ENCODE data around the gene ITGA4. TPM values are rescaled to one million over a fixed set of nuclear protein-coding genes. Genes with fewer than 3 reads are reported as not detected.

ITGA4 gene
- total RNA-seq (10 to 100 TPM; 12.5 to 23.0 TPM), polyA plus RNA-seq (ENCODE audit: insufficient read length in 2 of 2) (1 to 10 TPM; 6.9 to 7.2 TPM)
- long read RNA-seq, donor 1, full-length matches to known transcripts, result 1 of 1 reads
- long read RNA-seq, donor 1, partial matches to known transcripts, result 0 of 1 reads
- long read RNA-seq, donor 1, other reads (novel, unspliced or antisense), result 0 of 1 reads
- long read RNA-seq, donor 2, result 0 reads
- long read RNA-seq, donor 3, result 0 reads
- long read RNA-seq, donor 4, result 0 reads

DNA sequence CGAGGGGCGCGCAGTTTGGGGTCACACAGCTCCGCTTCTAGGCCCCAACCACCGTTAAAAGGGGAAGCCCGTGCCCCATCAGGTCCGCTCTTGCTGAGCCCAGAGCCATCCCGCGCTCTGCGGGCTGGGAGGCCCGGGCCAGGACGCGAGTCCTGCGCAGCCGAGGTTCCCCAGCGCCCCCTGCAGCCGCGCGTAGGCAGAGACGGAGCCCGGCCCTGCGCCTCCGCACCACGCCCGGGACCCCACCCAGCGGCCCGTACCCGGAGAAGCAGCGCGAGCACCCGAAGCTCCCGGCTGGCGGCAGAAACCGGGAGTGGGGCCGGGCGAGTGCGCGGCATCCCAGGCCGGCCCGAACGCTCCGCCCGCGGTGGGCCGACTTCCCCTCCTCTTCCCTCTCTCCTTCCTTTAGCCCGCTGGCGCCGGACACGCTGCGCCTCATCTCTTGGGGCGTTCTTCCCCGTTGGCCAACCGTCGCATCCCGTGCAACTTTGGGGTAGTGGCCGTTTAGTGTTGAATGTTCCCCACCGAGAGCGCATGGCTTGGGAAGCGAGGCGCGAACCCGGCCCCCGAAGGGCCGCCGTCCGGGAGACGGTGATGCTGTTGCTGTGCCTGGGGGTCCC is at the start of gene ITGA4:
Gene ITGA4 (plus strand): TSS at position 266 of the 620 bp plus-strand sequence. CDS start 269 bp downstream, at position 535.
- Histone ChIP-seq H3K9me3 (ENCODE audit: control insufficient read depth, insufficient read depth, low read length) (no peaks in the 10 kb centered on the region), H3K27ac (ENCODE audit: low read depth, low read length) (peak within 1 kb of the TSS; percentile 78), H3K4me3 (ENCODE audit: low read depth, low read length) (peak within 1 kb of the TSS; percentile 64), H3K4me1 (ENCODE audit: control insufficient read depth, insufficient read depth, low read length) (peaks cover 18% of the 10 kb centered on the region), H3K27me3 (ENCODE audit: control insufficient read depth, insufficient read depth, low read length) (peaks cover 19% of the 10 kb centered on the region), H3K36me3 (ENCODE audit: control insufficient read depth, insufficient read depth, low read length) (no peaks in the 10 kb centered on the region)
- DNase-seq (ENCODE audit: low read depth in 4 of 6, low spot score in 6 of 6), result peak in 3 of 6 donors; percentile 22 to 82 (median 81)
- WGBS (ENCODE audit: insufficient coverage), result under 1% methylated on average over 67 of the region's 67 CpGs

- peak in 1 of 6 donors; percentile 47 for DNase-seq (ENCODE audit: low read depth in 4 of 6, low spot score in 6 of 6)
- WGBS (ENCODE audit: insufficient coverage), result no CpG with 5 or more reads among the region's 2 CpGs
- Histone ChIP-seq H3K36me3 (ENCODE audit: control insufficient read depth, insufficient read depth, low read length) (no peaks in the 10 kb centered on the region), H3K4me3 (ENCODE audit: low read depth, low read length) (no peak overlapping the region), H3K4me1 (ENCODE audit: control insufficient read depth, insufficient read depth, low read length) (peaks cover 8% of the 10 kb centered on the region), H3K27ac (ENCODE audit: low read depth, low read length) (no peak overlapping the region), H3K27me3 (ENCODE audit: control insufficient read depth, insufficient read depth, low read length) (no peaks in the 10 kb centered on the region), H3K9me3 (ENCODE audit: control insufficient read depth, insufficient read depth, low read length) (no peaks in the 10 kb centered on the region)
Measured at GRCh38 chr2:181408861-181409260, 48.3 kb upstream of the ITGA4 start.

DNA sequence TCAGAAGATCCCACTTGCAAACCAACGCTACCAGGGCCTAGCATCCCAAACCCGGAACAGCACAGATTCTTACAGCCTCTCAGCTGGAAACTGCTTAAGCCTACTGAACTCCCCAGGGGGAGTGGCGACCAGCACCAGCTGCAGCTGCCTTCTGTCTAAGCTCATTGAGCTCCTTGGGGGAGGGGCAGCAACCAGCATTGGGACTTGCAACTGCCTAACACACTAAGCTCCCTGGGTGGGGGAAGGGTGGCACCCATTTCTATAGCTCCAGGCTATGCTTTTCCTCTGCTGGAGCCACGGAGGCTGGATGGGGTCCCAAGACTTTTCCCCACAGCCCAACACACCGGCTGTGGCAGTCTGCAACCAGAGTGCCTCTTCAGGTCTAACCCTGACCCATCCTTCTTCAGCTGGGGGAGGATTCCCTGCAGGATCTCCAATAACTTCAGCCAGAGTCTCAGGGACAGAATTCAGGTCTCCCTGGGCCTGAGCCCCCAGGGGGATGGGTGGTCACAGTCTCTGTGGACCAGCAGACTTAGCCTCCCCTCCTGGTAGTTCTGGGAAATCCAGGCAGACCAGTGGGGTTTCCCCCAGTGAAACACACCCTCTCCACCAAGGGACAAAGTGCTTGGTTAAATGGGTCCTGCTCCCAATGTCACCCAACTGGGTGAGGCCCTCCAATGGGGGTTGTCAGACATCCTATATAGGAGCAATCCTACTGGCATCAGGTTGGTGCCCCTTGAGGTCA is 45.9 kb upstream of the ITGA4 start:
- H3K4me1 ChIP-seq (ENCODE audit: control insufficient read depth, insufficient read depth, low read length), result peaks cover 8% of the 10 kb centered on the region
- no peaks in the 10 kb centered on the region for H3K36me3 ChIP-seq (ENCODE audit: control insufficient read depth, insufficient read depth, low read length)
- peaks cover 2% of the 10 kb centered on the region for H3K9me3 ChIP-seq (ENCODE audit: control insufficient read depth, insufficient read depth, low read length)
- peak in 2 of 6 donors; percentile 50 to 56 for DNase-seq (ENCODE audit: low read depth in 4 of 6, low spot score in 6 of 6)
- no peak overlapping the region for H3K4me3 ChIP-seq (ENCODE audit: low read depth, low read length)
- WGBS (ENCODE audit: insufficient coverage), result 47% methylated on average over 5 of the region's 5 CpGs
- no peaks in the 10 kb centered on the region for H3K27me3 ChIP-seq (ENCODE audit: control insufficient read depth, insufficient read depth, low read length)
- H3K27ac ChIP-seq (ENCODE audit: low read depth, low read length), result no peak overlapping the region

DNA sequence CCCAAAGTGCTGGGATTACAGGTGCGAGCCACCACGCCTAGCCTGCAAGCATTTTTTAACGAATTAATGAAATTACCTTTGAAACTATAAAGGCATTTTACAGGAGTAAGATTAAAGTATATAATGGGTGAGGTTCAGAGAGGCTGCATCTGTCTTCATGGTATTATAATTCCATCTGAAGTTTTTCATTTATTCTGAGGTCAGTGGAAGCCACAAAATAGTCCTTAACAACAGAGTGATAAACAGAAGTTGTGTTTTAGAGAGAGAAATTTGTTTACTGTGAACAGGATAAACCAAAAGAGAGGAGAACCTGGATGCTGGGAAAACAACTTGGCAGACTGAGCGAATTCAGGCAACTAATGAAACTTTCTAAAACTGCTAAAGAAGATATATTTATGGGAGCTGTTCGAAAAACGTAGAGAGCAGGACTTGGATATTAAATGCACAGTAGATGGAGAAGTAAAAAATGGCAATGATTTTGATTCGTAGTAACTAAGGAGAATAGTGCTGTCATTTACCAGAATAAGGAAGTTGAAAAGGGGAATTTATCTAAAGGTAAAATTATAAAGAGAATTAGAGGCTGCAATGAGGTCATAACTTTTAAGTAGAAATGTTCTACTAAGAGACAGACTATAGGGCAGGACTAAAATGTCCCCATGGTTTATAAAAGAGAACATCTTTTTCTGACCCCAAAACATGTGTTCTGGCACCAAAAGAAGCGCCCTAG is 37.9 kb upstream of the ITGA4 start:
- no peak for DNase-seq (ENCODE audit: low read depth in 4 of 6, low spot score in 6 of 6)
- Histone ChIP-seq H3K36me3 (ENCODE audit: control insufficient read depth, insufficient read depth, low read length) (no peaks in the 10 kb centered on the region), H3K4me3 (ENCODE audit: low read depth, low read length) (no peak overlapping the region), H3K9me3 (ENCODE audit: control insufficient read depth, insufficient read depth, low read length) (peaks cover 2% of the 10 kb centered on the region), H3K27me3 (ENCODE audit: control insufficient read depth, insufficient read depth, low read length) (no peaks in the 10 kb centered on the region), H3K4me1 (ENCODE audit: control insufficient read depth, insufficient read depth, low read length) (no peaks in the 10 kb centered on the region), H3K27ac (ENCODE audit: low read depth, low read length) (no peak overlapping the region)
- WGBS (ENCODE audit: insufficient coverage), result 80% methylated on average over 4 of the region's 8 CpGs

- H3K9me3 ChIP-seq (ENCODE audit: control insufficient read depth, insufficient read depth, low read length), result peaks cover 2% of the 10 kb centered on the region
Measured at GRCh38 chr2:181420259-181421130, 36.7 kb upstream of the ITGA4 start.

GRCh38 chr2:181421131-181421458 is 36.1 kb upstream of the ITGA4 start:
- no peak for DNase-seq (ENCODE audit: low read depth in 4 of 6, low spot score in 6 of 6)
- H3K27ac ChIP-seq (ENCODE audit: low read depth, low read length), result no peak overlapping the region
- WGBS (ENCODE audit: insufficient coverage), result no CpG with 5 or more reads among the region's 1 CpG
- no peaks in the 10 kb centered on the region for H3K4me1 ChIP-seq (ENCODE audit: control insufficient read depth, insufficient read depth, low read length)
- no peaks in the 10 kb centered on the region for H3K9me3 ChIP-seq (ENCODE audit: control insufficient read depth, insufficient read depth, low read length)
- H3K4me3 ChIP-seq (ENCODE audit: low read depth, low read length), result no peak overlapping the region
- no peaks in the 10 kb centered on the region for H3K27me3 ChIP-seq (ENCODE audit: control insufficient read depth, insufficient read depth, low read length)
- no peaks in the 10 kb centered on the region for H3K36me3 ChIP-seq (ENCODE audit: control insufficient read depth, insufficient read depth, low read length)

More at GRCh38 chr2:181420259-181421130, 36.7 kb upstream of the ITGA4 start:
- Histone ChIP-seq H3K36me3 (ENCODE audit: control insufficient read depth, insufficient read depth, low read length) (no peaks in the 10 kb centered on the region), H3K27ac (ENCODE audit: low read depth, low read length) (no peak overlapping the region), H3K4me1 (ENCODE audit: control insufficient read depth, insufficient read depth, low read length) (no peaks in the 10 kb centered on the region), H3K4me3 (ENCODE audit: low read depth, low read length) (no peak overlapping the region), H3K27me3 (ENCODE audit: control insufficient read depth, insufficient read depth, low read length) (no peaks in the 10 kb centered on the region)
- 88% methylated on average over 5 of the region's 6 CpGs for WGBS (ENCODE audit: insufficient coverage)
- no peak for DNase-seq (ENCODE audit: low read depth in 4 of 6, low spot score in 6 of 6)

DNA sequence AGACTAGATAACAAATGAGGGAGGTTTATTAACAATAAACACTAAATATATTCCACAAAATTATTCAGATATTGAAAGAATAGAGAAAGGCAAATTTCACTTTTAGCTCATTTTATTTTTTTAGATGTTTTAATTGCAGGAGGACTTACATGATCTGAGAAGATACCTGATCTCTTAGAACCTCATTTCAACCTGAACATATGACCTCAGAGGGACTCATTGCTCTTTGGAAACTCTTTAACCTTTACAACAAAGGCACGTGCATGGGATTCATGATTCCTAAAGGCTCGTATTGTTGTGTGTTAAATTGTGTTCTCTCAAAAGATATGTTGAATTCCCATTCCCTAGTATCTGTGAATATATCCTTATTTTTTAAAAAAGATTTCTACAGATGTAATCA is 35.7 kb upstream of the ITGA4 start:
- no peaks in the 10 kb centered on the region for H3K27me3 ChIP-seq (ENCODE audit: control insufficient read depth, insufficient read depth, low read length)
- DNase-seq (ENCODE audit: low read depth in 4 of 6, low spot score in 6 of 6), result no peak
- H3K9me3 ChIP-seq (ENCODE audit: control insufficient read depth, insufficient read depth, low read length), result no peaks in the 10 kb centered on the region
- no peak overlapping the region for H3K27ac ChIP-seq (ENCODE audit: low read depth, low read length)
- H3K4me3 ChIP-seq (ENCODE audit: low read depth, low read length), result no peak overlapping the region
- H3K4me1 ChIP-seq (ENCODE audit: control insufficient read depth, insufficient read depth, low read length), result no peaks in the 10 kb centered on the region
- no peaks in the 10 kb centered on the region for H3K36me3 ChIP-seq (ENCODE audit: control insufficient read depth, insufficient read depth, low read length)
- WGBS (ENCODE audit: insufficient coverage), result no CpG with 5 or more reads among the region's 2 CpGs

- peak in 1 of 6 donors; percentile 24 for DNase-seq (ENCODE audit: low read depth in 4 of 6, low spot score in 6 of 6)
- Histone ChIP-seq H3K36me3 (ENCODE audit: control insufficient read depth, insufficient read depth, low read length) (no peaks in the 10 kb centered on the region), H3K27me3 (ENCODE audit: control insufficient read depth, insufficient read depth, low read length) (no peaks in the 10 kb centered on the region), H3K9me3 (ENCODE audit: control insufficient read depth, insufficient read depth, low read length) (no peaks in the 10 kb centered on the region), H3K4me1 (ENCODE audit: control insufficient read depth, insufficient read depth, low read length) (no peaks in the 10 kb centered on the region), H3K4me3 (ENCODE audit: low read depth, low read length) (no peak overlapping the region), H3K27ac (ENCODE audit: low read depth, low read length) (no peak overlapping the region)
- no CpG with 5 or more reads among the region's 2 CpGs for WGBS (ENCODE audit: insufficient coverage)
Measured at GRCh38 chr2:181426672-181427071, 30.5 kb upstream of the ITGA4 start.

Data from spinal cord (tissue), 10 donors.